ENCODE results near the gene TOM1L2. TPM values are rescaled to one million over a fixed set of nuclear protein-coding genes. Genes with fewer than 3 reads are reported as not detected.

The TOM1L2 gene
- total and polyA plus RNA-seq, 2 donors from 2014 or later = 28.2 to 59.4 TPM

GRCh38 chr17:17795946-17796786 lies 176.0 kb downstream of the TOM1L2 start:
- intact Hi-C loops (cut with DNase I) = no loop called here
- DNase-seq (no peak), FAIRE-seq (no peak)
- no peaks in the 10 kb centered on the region for H3K9me3 ChIP-seq (ENCODE audit: control insufficient read depth in 2 of 3, insufficient read depth in 1 of 3, low read length in 3 of 3)
- no peak for TF ChIP-seq CTCF (IDR thresholded peaks at IDR 0.05; ENCODE audit: borderline replicate concordance, extremely low read depth, insufficient read depth)
- no peak overlapping the region for H3K9ac ChIP-seq (ENCODE audit: low read length in 3 of 3)
- peaks cover 0 to 3% (median 0%) of the 10 kb centered on the region in 3 donors for H3K36me3 ChIP-seq (ENCODE audit: control insufficient read depth in 2 of 3, insufficient read depth in 3 of 3, low read length in 3 of 3)
- no peaks in the 10 kb centered on the region for H3K27me3 ChIP-seq (ENCODE audit: control insufficient read depth, insufficient read depth, low read length)
- no peak overlapping the region for H3K4me3 ChIP-seq (ENCODE audit: low read length in 3 of 3)
- H3K4me1 ChIP-seq (ENCODE audit: control insufficient read depth in 2 of 3, insufficient read depth in 2 of 3, low read depth in 1 of 3, low read length in 3 of 3) = peaks cover 0 to 6% (median 2%) of the 10 kb centered on the region in 3 donors
- H3K27ac ChIP-seq (ENCODE audit: low read depth in 2 of 2, low read length in 2 of 2) = no peak overlapping the region

GRCh38 chr17:17795296-17795695 lies 176.9 kb downstream of the TOM1L2 start:
- intact Hi-C loops (cut with DNase I) = no loop called here
- Histone ChIP-seq H3K27me3 (ENCODE audit: control insufficient read depth, insufficient read depth, low read length) (no peaks in the 10 kb centered on the region), H3K9me3 (ENCODE audit: control insufficient read depth in 2 of 3, insufficient read depth in 1 of 3, low read length in 3 of 3) (no peaks in the 10 kb centered on the region), H3K9ac (ENCODE audit: low read length in 3 of 3) (no peak overlapping the region), H3K27ac (ENCODE audit: low read depth in 2 of 2, low read length in 2 of 2) (no peak overlapping the region), H3K4me3 (ENCODE audit: low read length in 3 of 3) (no peak overlapping the region), H3K36me3 (ENCODE audit: control insufficient read depth in 2 of 3, insufficient read depth in 3 of 3, low read length in 3 of 3) (peaks cover 0 to 3% (median 0%) of the 10 kb centered on the region in 3 donors), H3K4me1 (ENCODE audit: control insufficient read depth in 2 of 3, insufficient read depth in 2 of 3, low read depth in 1 of 3, low read length in 3 of 3) (peaks cover 0 to 10% (median 2%) of the 10 kb centered on the region in 3 donors)
- no peak for TF ChIP-seq CTCF (IDR thresholded peaks at IDR 0.05; ENCODE audit: borderline replicate concordance, extremely low read depth, insufficient read depth)
- no peak for DNase-seq
- no peak for FAIRE-seq

GRCh38 chr17:17794382-17794781 lies 177.8 kb downstream of the TOM1L2 start:
- FAIRE-seq (no peak), DNase-seq (peak in 1 of 5 donors; percentile 76)
- Histone ChIP-seq H3K27me3 (ENCODE audit: control insufficient read depth, insufficient read depth, low read length) (no peaks in the 10 kb centered on the region), H3K9me3 (ENCODE audit: control insufficient read depth in 2 of 3, insufficient read depth in 1 of 3, low read length in 3 of 3) (no peaks in the 10 kb centered on the region), H3K9ac (ENCODE audit: low read length in 3 of 3) (no peak overlapping the region), H3K27ac (ENCODE audit: low read depth in 2 of 2, low read length in 2 of 2) (no peak overlapping the region), H3K4me1 (ENCODE audit: control insufficient read depth in 2 of 3, insufficient read depth in 2 of 3, low read depth in 1 of 3, low read length in 3 of 3) (peaks cover 0 to 16% (median 2%) of the 10 kb centered on the region in 3 donors), H3K4me3 (ENCODE audit: low read length in 3 of 3) (no peak overlapping the region), H3K36me3 (ENCODE audit: control insufficient read depth in 2 of 3, insufficient read depth in 3 of 3, low read length in 3 of 3) (peaks cover 0 to 3% (median 0%) of the 10 kb centered on the region in 3 donors)
- no peak for TF ChIP-seq CTCF (IDR thresholded peaks at IDR 0.05; ENCODE audit: borderline replicate concordance, extremely low read depth, insufficient read depth)
- intact Hi-C loops (cut with DNase I) = no loop called here

Small RNAs within 50 kb of the gene (microRNA-seq; reads per million reads assigned to microRNA genes)
- gene MIR33B = 25.0 reads per million, percentile 35 among the genes with 10 or more reads in this experiment
- not detected for gene MIR6777

Other genes starting within 250 kb of the TOM1L2 start
- gene SREBF1, start 135.4 kb downstream of the TOM1L2 start, total RNA-seq = 48.3 TPM
- 37.6 TPM for gene SREBF1, start 135.4 kb downstream of the TOM1L2 start, polyA plus RNA-seq (ENCODE audit: insufficient read depth, low read depth, low replicate concordance)
- 17.3 TPM for gene DRC3, start 462 bp upstream of the TOM1L2 start, total RNA-seq
- gene DRC3, start 462 bp upstream of the TOM1L2 start, polyA plus RNA-seq (ENCODE audit: insufficient read depth, low read depth, low replicate concordance) = 8.6 TPM
- 27.0 TPM for gene ATPAF2, start 66.8 kb upstream of the TOM1L2 start, total RNA-seq
- 52.1 TPM for gene ATPAF2, start 66.8 kb upstream of the TOM1L2 start, polyA plus RNA-seq (ENCODE audit: insufficient read depth, low read depth, low replicate concordance)
- gene GID4, start 67.0 kb upstream of the TOM1L2 start, total RNA-seq = 8.7 TPM
- 3.4 TPM for gene GID4, start 67.0 kb upstream of the TOM1L2 start, polyA plus RNA-seq (ENCODE audit: insufficient read depth, low read depth, low replicate concordance)
- gene DRG2, start 115.5 kb upstream of the TOM1L2 start, total RNA-seq = 39.2 TPM
- gene DRG2, start 115.5 kb upstream of the TOM1L2 start, polyA plus RNA-seq (ENCODE audit: insufficient read depth, low read depth, low replicate concordance) = 49.3 TPM
- gene MYO15A, start 136.4 kb upstream of the TOM1L2 start, total RNA-seq = 1.3 TPM
- gene MYO15A, start 136.4 kb upstream of the TOM1L2 start, polyA plus RNA-seq (ENCODE audit: insufficient read depth, low read depth, low replicate concordance) = 0.80 TPM
- gene ALKBH5, start 211.4 kb upstream of the TOM1L2 start, total RNA-seq = 94.4 TPM
- 67.1 TPM for gene ALKBH5, start 211.4 kb upstream of the TOM1L2 start, polyA plus RNA-seq (ENCODE audit: insufficient read depth, low read depth, low replicate concordance)

Measured in kidney (tissue), 14 donors.